K562 (cell line): Measurements from ENCODE around the gene CHCHD6. TPM values are rescaled to one million over a fixed set of nuclear protein-coding genes. Genes with fewer than 3 reads are reported as not detected.

Experiments
- C11orf30 ChIP-seq: fragments of 450-650 bp; IDR thresholded peaks from 2 replicates; pipeline ENCODE4 v1.6.1; 2016; ENCODE audit warnings: low read depth, mild to moderate bottlenecking
- FOXK1 ChIP-seq: sonication (generic); formaldehyde crosslinking; IDR thresholded peaks from 2 replicates; pipeline ENCODE4 v1.8.0; 2022; ENCODE audit warnings: missing genetic modification reagents, mild to moderate bottlenecking, borderline replicate concordance
- NCOA4 ChIP-seq: fragments of 450-650 bp; IDR thresholded peaks from 2 replicates; pipeline ENCODE4 v1.6.1; 2018; ENCODE audit warnings: mild to moderate bottlenecking; ENCODE audit not compliant: partially characterized antibody
- PCBP1 ChIP-seq: fragments of 200-400 bp; formaldehyde crosslinking; IDR thresholded peaks from 2 replicates; pipeline ENCODE4 v1.6.1; 2018; ENCODE audit warnings: mild to moderate bottlenecking, low read depth, low read length; ENCODE audit not compliant: poor library complexity, severe bottlenecking
- PRPF4 ChIP-seq: fragments of 200-400 bp; formaldehyde crosslinking; IDR thresholded peaks from one replicate; pipeline ENCODE4 v1.6.1; 2017; ENCODE audit warnings: low read length, low read depth, mild to moderate bottlenecking; ENCODE audit not compliant: insufficient read depth, poor library complexity, severe bottlenecking
- SIRT6 ChIP-seq: IDR thresholded peaks from one replicate; pipeline ENCODE4 v1.6.1; 2012; ENCODE audit warnings: low read depth, mild to moderate bottlenecking, control low read depth, inconsistent platforms, low read length, moderate library complexity
- SMAD2 ChIP-seq: fragments of 150-350 bp; IDR thresholded peaks from 2 replicates; pipeline ENCODE4 v1.6.1; 2014; ENCODE audit warnings: low read depth, mild to moderate bottlenecking, low read length
- TCF15 ChIP-seq: fragments of 250-450 bp; sonication (Bioruptor Pico); IDR thresholded peaks from 2 replicates; pipeline ENCODE4 v1.8.0; 2022; ENCODE audit warnings: moderate library complexity, mild to moderate bottlenecking, inconsistent platforms
- TEAD1 ChIP-seq, 2 experiments: fragments of 450-650 bp in 1 of 2; sonication (generic) in 1 of 2; formaldehyde crosslinking; IDR thresholded peaks; 2 replicates each; pipeline versions ENCODE4 v1.4.0 to v1.8.0; 2020 to 2022; ENCODE audit warnings: mild to moderate bottlenecking in 2 of 2, missing genetic modification reagents in 1 of 2
- TFAM ChIP-seq: fragments of 250-450 bp; sonication (Bioruptor Pico); conservative IDR thresholded peaks from 2 replicates; pipeline ENCODE4 v1.5.0; 2021; ENCODE audit warnings: mild to moderate bottlenecking, moderate library complexity
- ZFP30 ChIP-seq: fragments of 250-450 bp; sonication (Bioruptor Pico); IDR thresholded peaks from 2 replicates; pipeline ENCODE4 v1.8.0; 2022; ENCODE audit warnings: moderate library complexity, mild to moderate bottlenecking, inconsistent platforms, borderline replicate concordance
- ZNF174 ChIP-seq: fragments of 250-450 bp; sonication (Bioruptor Pico); IDR thresholded peaks from 2 replicates; pipeline ENCODE4 v1.4.0; 2020; ENCODE audit warnings: mild to moderate bottlenecking
- ZNF449 ChIP-seq: fragments of 250-450 bp; sonication (Bioruptor Pico); IDR thresholded peaks from 2 replicates; pipeline ENCODE4 v1.8.0; 2022; ENCODE audit warnings: moderate library complexity, mild to moderate bottlenecking, inconsistent platforms
- ZNF695 ChIP-seq: fragments of 450-650 bp; formaldehyde crosslinking; IDR thresholded peaks from 2 replicates; pipeline ENCODE4 v1.4.0; 2020; ENCODE audit warnings: mild to moderate bottlenecking, moderate library complexity
- polyA plus RNA-seq, 8 experiments: library from polyadenylated mRNA; depleted of rRNA in 4 of 8; stranded (reverse) in 5 of 8; unstranded in 3 of 8; fragments of >200 nt; fragmentation: Nextera tagmentation in 2 of 8; fragmentation: Illumina TruSeq in 1 of 8; extraction: Ambion mirVana in 2 of 8; extraction: Trizol in 1 of 8; gene quantifications; 2 replicates each; pipeline versions ENCODE4 v1.2.1 to v1.2.3, GENCODE V29; 2011 to 2014; ENCODE audit warnings: inconsistent platforms in 1 of 8, missing spikeins in 1 of 8
- total RNA-seq, 7 experiments: library from RNA; depleted of rRNA in 6 of 7; stranded (reverse); fragments of >200 nt in 6 of 7; fragmentation: Illumina TruSeq in 2 of 7; extraction: Trizol in 2 of 7; gene quantifications; 2 replicates each; pipeline versions ENCODE4 v1.2.1 to v1.2.3, GENCODE V29; 2011 to 2021; ENCODE audit warnings: low replicate concordance in 1 of 7
- TF ChIP-seq, protein P1 (sequence below), 2 experiments: fragments of 450-650 bp; formaldehyde crosslinking in 1 of 2; IDR thresholded peaks; 2 replicates each; pipeline versions ENCODE4 v1.4.0 to v1.6.1; 2014 to 2020; ENCODE audit warnings: mild to moderate bottlenecking in 2 of 2, borderline replicate concordance in 1 of 2, low read depth in 1 of 2
- TF ChIP-seq, protein P2 (sequence below), 2 experiments: fragments of 450-650 bp in 1 of 2; sonication (generic) in 1 of 2; formaldehyde crosslinking in 1 of 2; IDR thresholded peaks in 1 of 2; conservative IDR thresholded peaks in 1 of 2; 2 replicates each; pipeline versions ENCODE4 v1.6.1 to v1.8.1; 2016 to 2023; ENCODE audit warnings: mild to moderate bottlenecking in 2 of 2, moderate library complexity in 2 of 2, inconsistent platforms in 1 of 2, missing genetic modification reagents in 1 of 2

Gene CHCHD6
- total and polyA plus RNA-seq, 9 of the 15 experiments (the other 6 are each of a cell fraction or from before 2014, with no cell fraction given), result 4.6 to 18.6 (median 10.9) TPM

GRCh38 chr3:126945171-126945721, 241.2 kb downstream of the CHCHD6 start (continued):
- TF ChIP-seq, protein P1, sequence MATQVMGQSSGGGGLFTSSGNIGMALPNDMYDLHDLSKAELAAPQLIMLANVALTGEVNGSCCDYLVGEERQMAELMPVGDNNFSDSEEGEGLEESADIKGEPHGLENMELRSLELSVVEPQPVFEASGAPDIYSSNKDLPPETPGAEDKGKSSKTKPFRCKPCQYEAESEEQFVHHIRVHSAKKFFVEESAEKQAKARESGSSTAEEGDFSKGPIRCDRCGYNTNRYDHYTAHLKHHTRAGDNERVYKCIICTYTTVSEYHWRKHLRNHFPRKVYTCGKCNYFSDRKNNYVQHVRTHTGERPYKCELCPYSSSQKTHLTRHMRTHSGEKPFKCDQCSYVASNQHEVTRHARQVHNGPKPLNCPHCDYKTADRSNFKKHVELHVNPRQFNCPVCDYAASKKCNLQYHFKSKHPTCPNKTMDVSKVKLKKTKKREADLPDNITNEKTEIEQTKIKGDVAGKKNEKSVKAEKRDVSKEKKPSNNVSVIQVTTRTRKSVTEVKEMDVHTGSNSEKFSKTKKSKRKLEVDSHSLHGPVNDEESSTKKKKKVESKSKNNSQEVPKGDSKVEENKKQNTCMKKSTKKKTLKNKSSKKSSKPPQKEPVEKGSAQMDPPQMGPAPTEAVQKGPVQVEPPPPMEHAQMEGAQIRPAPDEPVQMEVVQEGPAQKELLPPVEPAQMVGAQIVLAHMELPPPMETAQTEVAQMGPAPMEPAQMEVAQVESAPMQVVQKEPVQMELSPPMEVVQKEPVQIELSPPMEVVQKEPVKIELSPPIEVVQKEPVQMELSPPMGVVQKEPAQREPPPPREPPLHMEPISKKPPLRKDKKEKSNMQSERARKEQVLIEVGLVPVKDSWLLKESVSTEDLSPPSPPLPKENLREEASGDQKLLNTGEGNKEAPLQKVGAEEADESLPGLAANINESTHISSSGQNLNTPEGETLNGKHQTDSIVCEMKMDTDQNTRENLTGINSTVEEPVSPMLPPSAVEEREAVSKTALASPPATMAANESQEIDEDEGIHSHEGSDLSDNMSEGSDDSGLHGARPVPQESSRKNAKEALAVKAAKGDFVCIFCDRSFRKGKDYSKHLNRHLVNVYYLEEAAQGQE (IDR thresholded peaks at IDR 0.05; ENCODE audit: borderline replicate concordance), result peak; percentile 16; the same call in 1 of the 2 replicates
- TF ChIP-seq, protein P1 (CRISPR knock-in tag; IDR thresholded peaks at IDR 0.05; ENCODE audit: low read depth), result no peak
- no peak for TF ChIP-seq ZNF695
- TF ChIP-seq ZNF449 (CRISPR knock-in tag), result no peak
- TF ChIP-seq ZNF174 (CRISPR knock-in tag), result no peak
- no peak for TF ChIP-seq TCF15
- no peak for TF ChIP-seq PCBP1
- TF ChIP-seq SIRT6, result no peak
- TF ChIP-seq TFAM (CRISPR knock-in tag), result no peak
- no peak for TF ChIP-seq TEAD1 (CRISPR knock-in tag; IDR thresholded peaks at IDR 0.05)
- no peak for TF ChIP-seq ZFP30 (CRISPR knock-in tag)
- TF ChIP-seq PRPF4, result no peak
- no peak for TF ChIP-seq FOXK1 (CRISPR knock-in tag)
- TF ChIP-seq SMAD2, result no peak
- TF ChIP-seq NCOA4, result no peak
- TF ChIP-seq, protein P2, sequence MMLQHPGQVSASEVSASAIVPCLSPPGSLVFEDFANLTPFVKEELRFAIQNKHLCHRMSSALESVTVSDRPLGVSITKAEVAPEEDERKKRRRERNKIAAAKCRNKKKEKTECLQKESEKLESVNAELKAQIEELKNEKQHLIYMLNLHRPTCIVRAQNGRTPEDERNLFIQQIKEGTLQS (IDR thresholded peaks at IDR 0.05), result peak; percentile 42
- TF ChIP-seq, protein P2 (CRISPR knock-in tag; conservative IDR thresholded peaks at IDR 0.05), result no peak
- TF ChIP-seq C11orf30, result no peak
